Ishikawa (cell line): Measurements from ENCODE around the gene MED31.

ENCODE experiments used
- CEBPB ChIP-seq: IDR thresholded peaks from 2 replicates; pipeline ENCODE4 v1.6.1; 2012
- CREB1 ChIP-seq: IDR thresholded peaks from 2 replicates; pipeline ENCODE4 v1.6.1; 2012; ENCODE audit warnings: low read depth
- EGR1 ChIP-seq: IDR thresholded peaks from 2 replicates; pipeline ENCODE4 v1.6.1; 2012
- EP300 ChIP-seq: IDR thresholded peaks from 2 replicates; pipeline ENCODE4 v1.6.1; 2012; ENCODE audit warnings: borderline replicate concordance
- FOXM1 ChIP-seq: IDR thresholded peaks from 2 replicates; pipeline ENCODE4 v1.6.1; 2012; ENCODE audit warnings: low read depth, borderline replicate concordance
- MAX ChIP-seq: IDR thresholded peaks from 2 replicates; pipeline ENCODE4 v1.6.1; 2012
- NFIC ChIP-seq: IDR thresholded peaks from 2 replicates; pipeline ENCODE4 v1.6.1; 2012
- RAD21 ChIP-seq: IDR thresholded peaks from 2 replicates; pipeline ENCODE4 v1.6.1; 2012; ENCODE audit warnings: low read depth
- REST ChIP-seq: IDR thresholded peaks from 2 replicates; pipeline ENCODE4 v1.6.1; 2012; ENCODE audit warnings: low read depth, mild to moderate bottlenecking
- TAF1 ChIP-seq: IDR thresholded peaks from 2 replicates; pipeline ENCODE4 v1.6.1; 2012; ENCODE audit warnings: low read depth, mild to moderate bottlenecking
- TCF12 ChIP-seq: IDR thresholded peaks from 2 replicates; pipeline ENCODE4 v1.6.1; 2012; ENCODE audit warnings: low read depth
- TEAD4 ChIP-seq: IDR thresholded peaks from 2 replicates; pipeline ENCODE4 v1.6.1; 2012
- USF1 ChIP-seq: IDR thresholded peaks from 2 replicates; pipeline ENCODE4 v1.6.1; 2012
- YY1 ChIP-seq: IDR thresholded peaks from 2 replicates; pipeline ENCODE4 v1.6.1; 2012; ENCODE audit warnings: low read depth
- ZBTB7A ChIP-seq: IDR thresholded peaks from 2 replicates; pipeline ENCODE4 v1.6.1; 2012; ENCODE audit warnings: low read depth

The MED31 gene

GRCh38 chr17:6666557-6666956, 15.2 kb upstream of the MED31 start:
- TF ChIP-seq REST (no peak), FOXM1 (no peak), USF1 (no peak), CREB1 (no peak), YY1 (no peak), TAF1 (no peak), ZBTB7A (no peak), TEAD4 (no peak), RAD21 (no peak), CEBPB (no peak), MAX (no peak), EP300 (no peak), EGR1 (no peak), NFIC (no peak), TCF12 (no peak)

GRCh38 chr17:6666077-6666521, 14.7 kb upstream of the MED31 start:
- TF ChIP-seq FOXM1: no peak
- TF ChIP-seq CEBPB: no peak
- TF ChIP-seq TAF1: no peak
- TF ChIP-seq ZBTB7A: no peak
- TF ChIP-seq REST: no peak
- TF ChIP-seq RAD21: peak; percentile 98
- no peak for TF ChIP-seq TCF12
- no peak for TF ChIP-seq TEAD4

- TF ChIP-seq TAF1: no peak
- TF ChIP-seq EP300: no peak
- no peak for TF ChIP-seq FOXM1
- no peak for TF ChIP-seq ZBTB7A
- no peak for TF ChIP-seq TCF12
- TF ChIP-seq YY1: no peak
- TF ChIP-seq REST: no peak
- TF ChIP-seq CEBPB: no peak
- TF ChIP-seq EGR1: no peak
- TF ChIP-seq MAX: no peak
These were observed 10.1 kb upstream of the MED31 start for GRCh38 chr17:6661464-6661848.

- TF ChIP-seq TAF1 (no peak), EGR1 (no peak), REST (no peak), CEBPB (no peak), NFIC (no peak), RAD21 (no peak), TCF12 (no peak), USF1 (no peak), CREB1 (no peak), TEAD4 (no peak), EP300 (no peak), MAX (no peak), ZBTB7A (no peak), FOXM1 (no peak), YY1 (no peak)
These were observed 9.5 kb upstream of the MED31 start for GRCh38 chr17:6660805-6661463.
